HepG2 (cell line): ENCODE measurements around the gene QSOX1. TPM values are rescaled to one million over a fixed set of nuclear protein-coding genes. Genes with fewer than 3 reads are reported as not detected.

Experiments
- ATAC-seq: fragments of 200-7000 bp; cut with Tn5 transposase; 3 replicates; pipeline ENCODE4 v1.9.1; 2020; ENCODE audit warnings: mild to moderate bottlenecking, moderate library complexity
- BruUV-seq: library from RNA; stranded (reverse); fragments of 400-500 nt; replicated peaks from 2 replicates; lab custom pipeline; 2021; lab: Mats Ljungman, UMichigan
- CTCF ChIA-PET: fragments of 300-600 bp; formaldehyde crosslinking; extraction: SDS; loops from one replicate; lab custom pipeline; 2021; ENCODE audit warnings: low total read pairs, inconsistent platforms, low intra/inter-chr PET ratio; lab: Yijun Ruan, JAX
- POLR2A ChIA-PET: fragments of 350-600 bp; sonication (Branson Sonifier 250); formaldehyde crosslinking; loops from one replicate; lab custom pipeline; 2020; ENCODE audit warnings: antibody characterized with exemption, inconsistent platforms; lab: Yijun Ruan, JAX
- DNase-seq: peaks from one replicate; pipeline ENCODE4 v3.0.0-alpha.2; 2015; ENCODE audit warnings: low spot score
- FAIRE-seq: peaks from 3 replicates; lab custom pipeline; 2011; peaks lifted over from hg19 to GRCh38; lab: Jason Lieb, UNC
- H2AFZ ChIP-seq: one replicate; pipeline ENCODE4 v1.6.1; 2011; ENCODE audit warnings: low read length, inconsistent platforms
- H3K27ac ChIP-seq: fragments of 300-600 bp; 3 replicates; pipeline ENCODE4 v1.8.0; 2011; ENCODE audit warnings: mixed run types, mild to moderate bottlenecking, mixed read lengths, low read length, inconsistent platforms; ENCODE audit not compliant: insufficient read depth; ENCODE audit errors: extremely low read length
- H3K27me3 ChIP-seq, 2 experiments: fragments of 200-600 bp in 1 of 2; 2 replicates in 1 of 2; 3 replicates in 1 of 2; pipeline versions ENCODE4 v1.6.0 to v1.8.0; 2011; ENCODE audit warnings: low read length in 2 of 2, mild to moderate bottlenecking in 2 of 2, moderate library complexity in 2 of 2, inconsistent platforms in 1 of 2; ENCODE audit not compliant: insufficient read depth in 2 of 2, control insufficient read depth in 1 of 2
- H3K36me3 ChIP-seq, 2 experiments: fragments of 200-600 bp in 1 of 2; replicated peaks in 1 of 2; 2 replicates in 1 of 2; 3 replicates in 1 of 2; pipeline versions ENCODE4 v1.5.1 to v1.8.0; 2011; ENCODE audit warnings: low read length in 2 of 2, inconsistent platforms in 1 of 2; ENCODE audit not compliant: insufficient read depth in 2 of 2, control insufficient read depth in 1 of 2
- H3K4me1 ChIP-seq: 2 replicates; pipeline ENCODE4 v1.5.1; 2012; ENCODE audit warnings: low read length, inconsistent platforms; ENCODE audit not compliant: insufficient read depth
- H3K4me2 ChIP-seq: 2 replicates; pipeline ENCODE4 v1.6.0; 2011; ENCODE audit warnings: low read depth, low read length, inconsistent platforms
- H3K4me3 ChIP-seq, 3 experiments: fragments of 200-600 bp in 1 of 3; sonication (generic), shearing (Covaris generic) in 1 of 3; replicated peaks in 1 of 3; 2 replicates each; pipeline ENCODE4 v1.5.1; 2011 to 2016; ENCODE audit warnings: low read length in 3 of 3, inconsistent platforms in 2 of 3, low read depth in 2 of 3, mild to moderate bottlenecking in 2 of 3, control low read depth in 1 of 3, mixed read lengths in 1 of 3; ENCODE audit not compliant: insufficient read depth in 1 of 3
- H3K79me2 ChIP-seq: one replicate; pipeline ENCODE4 v1.6.1; 2011; ENCODE audit warnings: low read length, inconsistent platforms; ENCODE audit not compliant: insufficient read depth
- H3K9ac ChIP-seq: 2 replicates; pipeline ENCODE4 v1.6.0; 2011; ENCODE audit warnings: mild to moderate bottlenecking, low read depth, low read length, inconsistent platforms; ENCODE audit not compliant: insufficient read depth
- H3K9me3 ChIP-seq: 2 replicates; pipeline ENCODE4 v1.5.1; 2012; ENCODE audit warnings: mild to moderate bottlenecking, low read length
- H4K20me1 ChIP-seq: 2 replicates; pipeline ENCODE4 v1.6.0; 2011; ENCODE audit warnings: inconsistent platforms, mild to moderate bottlenecking, low read length, moderate library complexity; ENCODE audit not compliant: insufficient read depth
- AGO1 ChIP-seq: fragments of 200-400 bp; formaldehyde crosslinking; IDR thresholded peaks from 2 replicates; pipeline ENCODE4 v1.6.1; 2017; ENCODE audit warnings: mild to moderate bottlenecking, low read depth, low read length, moderate library complexity; ENCODE audit not compliant: poor library complexity, severe bottlenecking
- CSRNP1 ChIP-seq: sonication (generic); formaldehyde crosslinking; IDR thresholded peaks from 2 replicates; pipeline ENCODE4 v1.8.1; 2023; ENCODE audit warnings: mild to moderate bottlenecking, missing genetic modification reagents
- HHEX ChIP-seq: IDR thresholded peaks from 2 replicates; pipeline ENCODE4 v1.6.1; 2016; ENCODE audit warnings: control low read depth
- MATR3 ChIP-seq: sonication (generic); formaldehyde crosslinking; IDR thresholded peaks from 2 replicates; pipeline ENCODE4 v1.4.0; 2020; ENCODE audit warnings: missing genetic modification reagents
- MLLT10 ChIP-seq: sonication (generic); formaldehyde crosslinking; IDR thresholded peaks from 2 replicates; pipeline ENCODE4 v1.4.0; 2020; ENCODE audit warnings: missing genetic modification reagents
- MLXIP ChIP-seq: sonication (generic); formaldehyde crosslinking; IDR thresholded peaks from 2 replicates; pipeline ENCODE4 v1.9.0; 2021; ENCODE audit warnings: missing genetic modification reagents, borderline replicate concordance
- PRMT3 ChIP-seq: sonication (generic); formaldehyde crosslinking; IDR thresholded peaks from 2 replicates; pipeline ENCODE4 v1.8.1; 2022; ENCODE audit warnings: low read depth, mild to moderate bottlenecking, moderate library complexity, missing genetic modification reagents, borderline replicate concordance
- RXRB ChIP-seq: IDR thresholded peaks from 2 replicates; pipeline ENCODE4 v1.6.1; 2016; ENCODE audit warnings: borderline replicate concordance, missing genetic modification reagents, missing compliant biosample characterization
- SIX4 ChIP-seq: sonication (generic); formaldehyde crosslinking; IDR thresholded peaks from 2 replicates; pipeline ENCODE4 v1.4.0; 2020; ENCODE audit warnings: missing genetic modification reagents
- SMYD3 ChIP-seq: sonication (generic); formaldehyde crosslinking; IDR thresholded peaks from 2 replicates; pipeline ENCODE4 v1.8.1; 2023; ENCODE audit warnings: mild to moderate bottlenecking, missing genetic modification reagents
- SRSF1 ChIP-seq: fragments of 200-400 bp; formaldehyde crosslinking; optimal IDR thresholded peaks from 2 replicates; pipeline ENCODE3; 2017; ENCODE audit warnings: mild to moderate bottlenecking, low read depth, low read length, moderate library complexity
- TMF1 ChIP-seq: sonication (generic); formaldehyde crosslinking; IDR thresholded peaks from 2 replicates; pipeline ENCODE4 v1.8.1; 2022; ENCODE audit warnings: low read depth, missing genetic modification reagents
- ZNF780A ChIP-seq: sonication (generic); formaldehyde crosslinking; IDR thresholded peaks from 2 replicates; pipeline ENCODE4 v1.8.0; 2022; ENCODE audit warnings: mild to moderate bottlenecking, missing genetic modification reagents, moderate library complexity
- ZSCAN12 ChIP-seq: sonication (generic); formaldehyde crosslinking; IDR thresholded peaks from 2 replicates; pipeline ENCODE4 v1.9.0; 2021; ENCODE audit warnings: mild to moderate bottlenecking, missing genetic modification reagents
- WGBS: methylation state at CpG from one replicate; pipeline ENCODE4 v1.1.6; 2017; ENCODE audit warnings: low lambda C conversion rate; 5-methylcytosine and 5-hydroxymethylcytosine counted together
- in situ Hi-C: cut with HindIII; loops from 2 replicates; pipeline ENCODE4 v1.10.0; 2017; ENCODE audit warnings: low pct_unique_long_range_greater_than_20kb; ENCODE audit not compliant: extremely low pct_ligation_motif_present
- intact Hi-C: fragments of 100-400 bp; cut with micrococcal nuclease; formaldehyde crosslinking; loops from one replicate; pipeline ENCODE4 v1.10.0; 2022; ENCODE audit not compliant: unreplicated experiment
- polyA plus RNA-seq, 8 experiments: library from polyadenylated mRNA; depleted of rRNA in 3 of 8; stranded (reverse) in 7 of 8; unstranded in 1 of 8; fragments of >200 nt; fragmentation: Illumina TruSeq in 4 of 8; extraction: Trizol in 4 of 8; gene quantifications; 2 replicates each; pipeline versions ENCODE4 v1.2.1 to v1.2.3, GENCODE V29; 2011 to 2016; ENCODE audit warnings: low read depth in 4 of 8, missing spikeins in 1 of 8, mixed read lengths in 1 of 8; ENCODE audit not compliant: insufficient read depth in 1 of 8
- total RNA-seq, 5 experiments: library from RNA; depleted of rRNA; stranded (reverse); fragments of >200 nt; fragmentation: Illumina TruSeq; extraction: Trizol; gene quantifications; 2 replicates each; pipeline ENCODE4 v1.2.3, GENCODE V29; 2016; ENCODE audit warnings: low read depth in 1 of 5
- TF ChIP-seq, protein P1 (sequence below): sonication (generic); formaldehyde crosslinking; IDR thresholded peaks from 2 replicates; pipeline ENCODE4 v1.4.0; 2020; ENCODE audit warnings: missing genetic modification reagents, borderline replicate concordance
- TF ChIP-seq, protein P2 (sequence below): sonication (generic); formaldehyde crosslinking; IDR thresholded peaks from 2 replicates; pipeline ENCODE4 v1.5.1; 2020; ENCODE audit warnings: missing genetic modification reagents, mild to moderate bottlenecking, borderline replicate concordance

The QSOX1 gene
- total and polyA plus RNA-seq, 2 of the 13 experiments (the other 11 are each of a cell fraction or from before 2014, with no cell fraction given) = 6.8 to 40.2 TPM

DNA sequence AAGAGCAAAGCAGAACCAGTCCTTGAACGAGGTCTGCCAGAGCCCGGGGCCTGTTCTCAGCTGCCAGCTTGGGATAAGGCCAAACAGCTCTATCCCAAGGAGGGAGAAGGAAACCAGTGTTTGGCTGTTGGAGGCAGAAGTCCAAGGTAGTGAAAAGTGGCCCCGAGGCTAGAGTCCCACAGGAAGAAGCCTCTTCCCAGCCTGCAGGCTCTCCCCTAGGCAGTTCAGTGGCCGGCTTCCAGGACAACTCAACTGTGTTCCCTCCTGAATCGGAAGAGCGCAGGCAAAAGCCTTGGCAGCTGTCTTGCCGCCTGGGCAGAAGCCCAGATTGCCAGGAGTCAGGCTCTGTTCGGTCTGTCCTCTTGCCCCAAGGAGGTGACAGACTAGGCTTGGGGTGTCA is 19.3 kb downstream of the QSOX1 start:
- ATAC-seq = no peak
- POLR2A ChIA-PET = no interaction called here
- no peaks in the 10 kb centered on the region for H3K27me3 ChIP-seq
- CTCF ChIA-PET = no interaction called here
- H3K4me3 ChIP-seq = no peak overlapping the region
- in situ Hi-C loops = loop anchor here (10.0 kb wide), 1 partner anchor 459 kb away; no protein-coding TSS in a partner anchor
- intact Hi-C loops = loop anchor here (1.0 kb wide), 1 partner anchor 307 kb away; no protein-coding TSS in a partner anchor
- no peak for DNase-seq
- no peak overlapping the region for H2AFZ ChIP-seq
- no peaks in the 10 kb centered on the region for H3K36me3 ChIP-seq
- peaks cover 24% of the 10 kb centered on the region for H3K4me1 ChIP-seq
- H3K4me2 ChIP-seq = no peak overlapping the region
- H3K9ac ChIP-seq = no peak overlapping the region
- H4K20me1 ChIP-seq = no peaks in the 10 kb centered on the region
- BruUV-seq = no TSS peak
- H3K79me2 ChIP-seq = no peaks in the 10 kb centered on the region
- 68% methylated on average over 8 of the region's 8 CpGs for WGBS
- no peak for FAIRE-seq
- no peaks in the 10 kb centered on the region for H3K9me3 ChIP-seq
- H3K27ac ChIP-seq = no peak overlapping the region
- TF ChIP-seq SIX4 (CRISPR knock-in tag) = no peak
- TF ChIP-seq, protein P1, sequence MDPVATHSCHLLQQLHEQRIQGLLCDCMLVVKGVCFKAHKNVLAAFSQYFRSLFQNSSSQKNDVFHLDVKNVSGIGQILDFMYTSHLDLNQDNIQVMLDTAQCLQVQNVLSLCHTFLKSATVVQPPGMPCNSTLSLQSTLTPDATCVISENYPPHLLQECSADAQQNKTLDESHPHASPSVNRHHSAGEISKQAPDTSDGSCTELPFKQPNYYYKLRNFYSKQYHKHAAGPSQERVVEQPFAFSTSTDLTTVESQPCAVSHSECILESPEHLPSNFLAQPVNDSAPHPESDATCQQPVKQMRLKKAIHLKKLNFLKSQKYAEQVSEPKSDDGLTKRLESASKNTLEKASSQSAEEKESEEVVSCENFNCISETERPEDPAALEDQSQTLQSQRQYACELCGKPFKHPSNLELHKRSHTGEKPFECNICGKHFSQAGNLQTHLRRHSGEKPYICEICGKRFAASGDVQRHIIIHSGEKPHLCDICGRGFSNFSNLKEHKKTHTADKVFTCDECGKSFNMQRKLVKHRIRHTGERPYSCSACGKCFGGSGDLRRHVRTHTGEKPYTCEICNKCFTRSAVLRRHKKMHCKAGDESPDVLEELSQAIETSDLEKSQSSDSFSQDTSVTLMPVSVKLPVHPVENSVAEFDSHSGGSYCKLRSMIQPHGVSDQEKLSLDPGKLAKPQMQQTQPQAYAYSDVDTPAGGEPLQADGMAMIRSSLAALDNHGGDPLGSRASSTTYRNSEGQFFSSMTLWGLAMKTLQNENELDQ (CRISPR knock-in tag) = no peak
- no peak for TF ChIP-seq AGO1
- no peak for TF ChIP-seq ZNF780A (CRISPR knock-in tag)
- TF ChIP-seq CSRNP1 (CRISPR knock-in tag) = no peak
- TF ChIP-seq MLLT10 (CRISPR knock-in tag) = no peak
- TF ChIP-seq SMYD3 = no peak
- TF ChIP-seq, protein P2, sequence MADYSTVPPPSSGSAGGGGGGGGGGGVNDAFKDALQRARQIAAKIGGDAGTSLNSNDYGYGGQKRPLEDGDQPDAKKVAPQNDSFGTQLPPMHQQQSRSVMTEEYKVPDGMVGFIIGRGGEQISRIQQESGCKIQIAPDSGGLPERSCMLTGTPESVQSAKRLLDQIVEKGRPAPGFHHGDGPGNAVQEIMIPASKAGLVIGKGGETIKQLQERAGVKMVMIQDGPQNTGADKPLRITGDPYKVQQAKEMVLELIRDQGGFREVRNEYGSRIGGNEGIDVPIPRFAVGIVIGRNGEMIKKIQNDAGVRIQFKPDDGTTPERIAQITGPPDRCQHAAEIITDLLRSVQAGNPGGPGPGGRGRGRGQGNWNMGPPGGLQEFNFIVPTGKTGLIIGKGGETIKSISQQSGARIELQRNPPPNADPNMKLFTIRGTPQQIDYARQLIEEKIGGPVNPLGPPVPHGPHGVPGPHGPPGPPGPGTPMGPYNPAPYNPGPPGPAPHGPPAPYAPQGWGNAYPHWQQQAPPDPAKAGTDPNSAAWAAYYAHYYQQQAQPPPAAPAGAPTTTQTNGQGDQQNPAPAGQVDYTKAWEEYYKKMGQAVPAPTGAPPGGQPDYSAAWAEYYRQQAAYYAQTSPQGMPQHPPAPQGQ (CRISPR knock-in tag) = no peak
- no peak for TF ChIP-seq HHEX
- no peak for TF ChIP-seq RXRB (CRISPR knock-in tag)
- TF ChIP-seq ZSCAN12 = no peak
- TF ChIP-seq PRMT3 (CRISPR knock-in tag) = no peak
- TF ChIP-seq SRSF1 = no peak
- no peak for TF ChIP-seq MLXIP (CRISPR knock-in tag)
- TF ChIP-seq MATR3 (CRISPR knock-in tag) = no peak
- TF ChIP-seq TMF1 (CRISPR knock-in tag) = no peak
